Posterior cingulate gyrus (tissue), 11 donors: Measurements from ENCODE around the gene ENDOV.
A peak's percentile ranks its signal among the peaks of the same experiment; 100 is the strongest.

Source experiments
- DNase-seq, 10 donors: peaks; one replicate each; pipeline versions ENCODE4 v3.0.0 to v3.0.0-alpha.2; 2020 to 2021; ENCODE audit warnings: mixed read lengths in 3 of 10
- intact Hi-C: fragments of 100-400 bp; cut with DNase I; formaldehyde crosslinking; loops from one replicate; pipeline ENCODE4 v1.15.1; 2023

The ENDOV gene

DNA sequence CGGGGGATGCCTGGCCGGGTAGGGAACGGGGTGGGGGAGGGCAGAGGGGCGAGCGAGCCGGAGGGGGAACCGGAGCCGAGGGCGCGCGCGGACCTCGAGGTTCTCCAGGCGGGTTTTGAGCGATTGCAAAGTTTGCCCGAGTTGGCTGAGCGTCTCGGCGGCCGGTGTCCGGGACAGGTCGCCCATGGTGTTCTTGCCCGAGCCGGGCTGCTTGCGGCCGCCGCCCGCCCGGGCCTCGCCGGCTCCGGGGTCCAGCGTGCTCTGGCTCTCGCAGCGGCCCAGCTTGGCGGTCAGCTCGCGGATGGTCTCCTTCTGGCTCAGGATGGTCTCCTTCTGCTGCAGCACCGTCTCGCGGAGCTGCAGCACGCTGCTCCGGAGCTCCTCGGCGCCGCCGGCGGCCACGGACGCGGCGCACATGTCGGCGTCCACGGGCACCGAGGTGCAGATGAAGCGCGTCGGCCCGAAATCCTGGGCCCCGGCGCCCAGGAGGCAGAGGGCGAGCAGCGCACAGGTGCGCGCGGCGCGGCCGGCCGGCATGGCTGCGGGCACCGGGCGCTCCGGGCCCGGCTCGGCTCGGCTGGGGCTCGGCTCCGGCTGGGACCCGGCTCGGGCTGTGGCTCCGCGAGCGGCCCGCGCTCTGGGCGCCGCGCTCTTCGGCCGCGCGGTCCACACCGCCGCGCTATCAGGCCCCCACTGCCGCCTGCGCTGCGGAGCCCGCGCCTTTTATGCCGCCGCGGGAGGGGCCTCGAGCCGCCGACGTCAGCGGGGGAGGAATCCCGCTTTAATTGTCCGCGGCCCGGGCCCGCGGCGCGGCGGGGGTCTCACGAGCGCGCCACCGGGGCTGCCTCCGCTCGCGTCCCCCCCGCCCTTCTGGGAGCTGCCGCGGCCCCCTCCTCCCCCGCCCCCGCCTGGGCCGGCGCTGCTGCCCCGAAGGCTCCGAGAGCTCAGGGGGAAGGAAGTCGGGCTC lies 61.2 kb downstream of the ENDOV start, which contains the start of gene NPTX1:
TSS of gene NPTX1 (minus strand) at position 698 of the 967 bp plus-strand sequence. CDS start at position 537, 161 bp downstream.
- intact Hi-C loops, result no loop called here
- peak in 3 of 10 donors; percentile 50 to 93 (median 88) for DNase-seq

DNA sequence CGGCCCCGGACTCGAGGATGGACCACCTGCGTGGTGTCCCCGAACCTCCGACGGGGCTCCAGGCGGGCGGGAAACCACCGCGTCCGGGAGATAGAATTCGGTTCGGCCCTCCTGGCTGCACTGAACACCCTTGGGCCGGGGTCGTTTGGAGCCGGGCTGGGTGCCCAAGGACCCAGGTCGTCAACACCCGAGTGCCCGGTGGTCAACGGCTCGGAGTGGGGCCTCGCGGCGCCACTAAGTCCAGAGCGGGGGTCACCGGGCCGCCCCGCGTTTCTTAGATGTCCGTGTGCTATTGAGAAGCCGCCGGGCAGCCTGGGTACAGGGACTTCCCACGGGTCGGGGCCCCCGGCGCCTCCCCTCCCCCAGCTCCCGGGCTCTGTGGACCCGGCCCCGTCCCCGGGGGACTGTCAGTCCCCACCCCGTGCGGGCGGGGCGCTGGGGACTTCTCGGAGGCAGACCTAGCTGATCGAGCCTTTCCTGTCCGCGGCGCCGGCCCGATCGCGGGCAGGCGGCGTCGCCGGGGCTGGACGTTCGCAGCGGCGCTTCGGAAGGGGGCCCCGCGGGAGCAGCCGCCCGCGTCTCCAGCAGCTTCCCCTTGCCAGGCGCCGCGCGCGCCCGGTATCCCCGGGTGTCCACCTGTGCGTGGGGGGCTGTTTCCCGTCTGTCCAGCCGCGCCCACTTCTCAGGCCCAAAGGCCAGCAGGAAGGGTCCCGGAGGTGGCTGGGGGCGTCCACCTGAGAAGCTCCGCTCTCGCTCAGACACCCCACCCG lies 62.1 kb downstream of the ENDOV start:
- intact Hi-C loops, result no loop called here
- no peak for DNase-seq

DNA sequence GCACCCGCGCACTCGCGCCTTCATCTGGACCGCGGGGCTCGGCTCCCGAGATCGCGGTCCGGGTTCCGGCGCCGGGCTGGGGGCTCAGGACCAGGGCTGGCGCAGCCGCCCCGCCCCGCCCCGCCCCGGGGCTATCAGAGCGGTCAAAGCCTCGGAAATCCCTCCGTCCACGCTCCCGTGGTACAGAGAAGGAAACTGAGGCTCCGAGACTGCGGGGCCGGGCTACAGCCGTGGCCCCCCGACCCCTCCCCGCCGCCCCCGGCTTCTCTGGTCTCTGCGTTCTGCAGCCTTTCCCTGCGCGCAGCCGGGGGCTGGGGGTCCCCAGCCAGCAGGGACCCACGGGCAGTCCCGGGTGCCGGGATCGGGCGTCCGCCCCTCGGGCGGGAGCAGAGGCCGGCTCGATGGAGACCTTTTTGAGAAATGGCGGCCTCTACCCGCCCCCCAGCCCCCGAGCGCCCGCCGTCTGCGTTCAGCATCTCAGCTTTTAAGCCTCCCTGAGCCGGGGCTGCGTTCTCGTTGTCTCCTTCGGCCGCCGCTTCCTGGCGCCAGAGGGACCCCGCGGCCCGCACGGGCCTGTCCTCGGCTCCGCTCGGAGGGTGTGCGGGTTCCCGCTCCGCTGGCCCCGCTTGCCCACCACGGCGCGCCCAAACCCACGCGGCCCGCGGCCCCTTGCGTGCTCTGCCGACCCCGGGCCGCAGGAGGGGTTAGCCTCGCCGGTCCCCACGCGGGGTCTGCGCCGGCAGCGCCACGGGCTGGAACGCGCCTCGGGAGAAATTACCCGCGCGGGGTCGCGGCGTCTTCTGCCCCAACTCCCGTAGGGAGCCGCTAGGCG lies 62.9 kb downstream of the ENDOV start:
- intact Hi-C loops, result no loop called here
- DNase-seq, result peak in 9 of 10 donors; percentile 47 to 96 (median 67)

DNA sequence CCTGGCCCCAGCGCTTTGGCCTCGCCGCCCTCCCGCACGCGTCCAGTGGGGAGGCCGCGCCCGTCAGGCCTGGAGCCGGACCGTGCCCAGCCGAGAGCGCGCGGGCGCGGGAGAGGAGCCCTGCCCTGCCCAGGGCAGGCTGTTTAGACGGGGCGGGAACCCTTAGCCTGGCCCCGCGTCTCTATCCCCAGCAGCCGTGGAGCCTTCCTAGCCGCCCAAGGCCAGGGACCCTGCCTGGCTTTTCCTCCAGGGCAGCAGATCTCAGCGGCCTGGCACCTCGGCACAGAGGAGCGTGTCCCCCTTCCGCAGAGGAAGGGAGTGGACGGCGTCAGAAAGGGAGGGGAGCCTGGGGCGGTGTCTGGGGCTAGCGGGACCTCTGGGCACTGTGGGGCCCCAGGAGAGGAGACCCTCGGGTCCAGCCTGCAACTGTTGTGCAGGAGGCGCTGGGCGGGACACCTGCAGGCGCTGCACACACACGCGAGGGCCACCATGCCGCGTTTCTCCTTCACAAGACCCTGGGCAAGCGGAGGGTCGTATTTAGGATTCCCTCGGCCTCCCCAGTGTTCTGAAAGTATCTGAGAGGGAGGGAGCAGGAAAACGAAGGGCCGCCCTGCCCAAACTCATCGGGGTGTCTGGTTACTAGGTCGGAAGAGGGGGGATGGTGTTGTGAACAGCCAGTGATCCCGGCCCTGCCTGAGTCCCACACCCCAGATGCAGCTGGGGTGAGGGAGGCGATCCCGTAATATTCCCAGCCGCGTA lies 63.7 kb downstream of the ENDOV start:
- intact Hi-C loops, result no loop called here
- DNase-seq, result peak in 1 of 10 donors; percentile 29

DNA sequence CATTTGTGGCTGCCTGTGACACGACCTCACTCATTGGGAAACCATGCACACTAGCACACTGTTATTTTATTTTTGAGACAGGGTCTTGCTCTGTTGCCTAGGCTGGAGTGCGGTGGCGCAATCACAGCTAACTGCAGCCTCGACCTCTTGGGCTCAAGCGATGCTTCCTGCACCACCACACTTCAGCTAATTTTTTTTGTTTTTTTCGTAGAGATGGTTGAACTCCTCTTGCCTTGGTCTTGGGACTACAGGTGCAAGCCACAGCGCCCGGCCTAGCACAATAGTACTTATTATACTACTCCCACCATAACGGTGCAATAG lies 64.2 kb downstream of the ENDOV start:
- DNase-seq, result peak in 1 of 10 donors; percentile 45
- intact Hi-C loops, result no loop called here

GRCh38 chr17:80480248-80480647 lies 65.3 kb downstream of the ENDOV start:
- intact Hi-C loops, result no loop called here

DNA sequence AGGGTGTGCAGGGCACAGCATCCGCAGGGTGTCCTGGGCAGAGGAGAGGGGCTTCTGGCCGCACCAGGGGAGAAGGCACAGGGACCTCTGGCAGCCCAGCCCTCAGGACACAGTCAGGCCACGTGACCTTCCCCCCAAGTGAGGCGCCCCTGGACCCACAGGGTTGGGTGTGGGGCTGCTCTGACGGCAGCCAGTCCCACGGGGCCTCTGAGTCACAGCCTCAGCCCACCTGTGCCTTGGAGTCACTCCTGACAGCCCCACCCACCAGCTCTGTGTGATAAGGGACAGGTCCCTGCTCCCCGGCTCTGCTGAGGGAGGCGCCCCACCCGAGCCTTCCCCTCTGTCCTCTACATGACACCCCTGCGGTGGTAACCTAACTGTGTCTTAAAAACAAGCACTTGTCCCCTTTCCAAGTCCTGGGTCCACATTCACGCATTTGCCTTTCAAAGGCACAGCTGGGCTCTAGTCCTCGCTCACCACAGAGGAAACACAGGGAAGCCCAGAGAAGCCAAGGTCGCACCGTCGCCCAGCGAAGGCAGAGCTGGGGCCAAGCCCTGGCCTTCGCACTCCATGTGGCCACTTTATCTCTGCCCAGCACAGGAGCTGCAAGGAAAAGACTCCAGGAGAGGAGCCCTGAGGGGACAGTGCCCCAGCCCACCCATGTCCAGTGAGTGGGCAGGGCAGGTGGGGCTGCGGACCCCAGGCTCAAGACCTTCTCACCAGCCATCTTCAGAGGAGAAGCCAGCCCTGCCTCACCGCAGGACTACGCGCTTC lies 66.5 kb downstream of the ENDOV start:
- intact Hi-C loops, result no loop called here
- DNase-seq, result peak in 2 of 10 donors; percentile 35 to 63

More at GRCh38 chr17:80480248-80480647, 65.3 kb downstream of the ENDOV start:
- DNase-seq, result no peak

- peak in 1 of 10 donors; percentile 37 for DNase-seq
- intact Hi-C loops, result no loop called here
Observed at GRCh38 chr17:80482058-80482318, 67.0 kb downstream of the ENDOV start.

GRCh38 chr17:80482555-80483308 lies 67.8 kb downstream of the ENDOV start:
- intact Hi-C loops, result no loop called here
- peak in 2 of 10 donors; percentile 8 to 38 for DNase-seq

DNA sequence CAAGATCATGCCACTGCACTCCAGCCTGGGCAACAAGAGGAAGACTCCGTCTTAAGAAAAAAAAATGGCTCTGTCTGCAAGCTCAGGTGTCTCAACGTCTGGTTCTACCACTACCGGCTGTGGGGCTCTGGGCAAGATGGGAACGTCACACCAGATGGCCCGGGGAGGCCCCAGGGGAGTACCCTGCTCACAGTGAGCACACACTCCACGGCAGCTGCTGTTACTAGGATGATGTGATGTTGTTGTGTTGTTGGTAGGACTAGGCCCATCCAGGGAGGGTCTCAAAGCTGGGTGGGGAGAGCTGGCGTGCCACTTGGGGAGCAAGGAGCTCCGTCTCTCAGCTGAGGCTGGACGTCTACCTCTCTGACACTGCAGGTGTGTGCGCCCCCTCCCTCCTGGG lies 70.9 kb downstream of the ENDOV start:
- DNase-seq, result peak in 2 of 10 donors; percentile 26 to 54
- intact Hi-C loops, result no loop called here

DNA sequence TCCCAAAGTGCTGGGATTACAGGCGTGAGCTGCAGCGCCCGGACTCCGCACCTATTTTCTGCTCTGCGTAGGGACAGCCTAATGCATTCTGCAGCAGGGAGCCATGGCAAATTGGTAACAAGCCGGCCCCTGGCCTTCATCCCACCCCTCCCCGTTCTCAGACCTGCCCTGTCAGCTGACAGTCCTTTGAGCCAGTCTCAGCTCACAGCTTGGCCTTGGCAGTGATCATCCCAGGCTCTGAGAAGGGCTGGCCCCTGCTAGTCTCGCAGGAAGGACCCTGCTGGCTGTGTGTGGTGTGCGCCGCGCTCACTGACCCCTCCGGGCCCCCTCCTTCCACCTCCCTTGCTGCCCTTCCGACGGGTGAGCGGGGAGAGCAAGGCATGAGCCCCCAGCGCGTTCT lies 71.7 kb downstream of the ENDOV start:
- intact Hi-C loops, result no loop called here
- peak in 2 of 10 donors; percentile 33 to 40 for DNase-seq

GRCh38 chr17:80487511-80487910 lies 72.5 kb downstream of the ENDOV start:
- intact Hi-C loops, result no loop called here
- DNase-seq, result peak in 1 of 10 donors; percentile 51
